Hepatocyte (in vitro differentiated cells): ENCODE results near the gene PGM1.

Experiments
- EZH2 ChIP-seq: fragments of 200-600 bp; sonication (generic); IDR thresholded peaks from 2 replicates; pipeline ENCODE4 v1.6.1; 2016; ENCODE audit warnings: antibody characterized with exemption, mild to moderate bottlenecking, borderline replicate concordance
- EZH2phosphoT487 ChIP-seq: fragments of 200-600 bp; sonication (generic); IDR thresholded peaks from one replicate; pipeline ENCODE4 v1.6.1; 2018; ENCODE audit warnings: antibody characterized with exemption, mild to moderate bottlenecking, low read depth, moderate library complexity; ENCODE audit not compliant: unreplicated experiment, severe bottlenecking
- TF ChIP-seq, protein P1 (sequence below): fragments of 200-600 bp; sonication (generic); IDR thresholded peaks from 2 replicates; pipeline ENCODE4 v1.5.1; 2016; ENCODE audit warnings: antibody characterized with exemption, mild to moderate bottlenecking; ENCODE audit not compliant: poor library complexity

DNA sequence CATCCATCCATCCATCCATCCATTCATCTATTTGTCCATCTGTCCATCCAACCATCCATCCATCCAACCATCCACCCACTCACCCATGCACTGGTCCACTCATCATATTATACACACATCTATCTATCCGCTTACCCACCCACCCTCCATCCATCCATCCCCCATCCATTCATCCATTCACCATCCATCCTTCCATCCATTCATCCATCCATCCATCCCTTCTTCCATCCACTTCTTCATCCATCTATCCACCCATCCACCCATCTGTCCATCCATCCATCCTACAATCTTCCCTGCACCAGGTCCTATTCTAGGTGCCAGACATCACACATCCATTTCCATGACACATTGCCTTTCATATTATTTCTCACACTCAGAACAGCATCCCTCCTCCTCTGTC, 93.5 kb downstream of the PGM1 start:
- no peak for TF ChIP-seq EZH2phosphoT487
- TF ChIP-seq, protein P1, sequence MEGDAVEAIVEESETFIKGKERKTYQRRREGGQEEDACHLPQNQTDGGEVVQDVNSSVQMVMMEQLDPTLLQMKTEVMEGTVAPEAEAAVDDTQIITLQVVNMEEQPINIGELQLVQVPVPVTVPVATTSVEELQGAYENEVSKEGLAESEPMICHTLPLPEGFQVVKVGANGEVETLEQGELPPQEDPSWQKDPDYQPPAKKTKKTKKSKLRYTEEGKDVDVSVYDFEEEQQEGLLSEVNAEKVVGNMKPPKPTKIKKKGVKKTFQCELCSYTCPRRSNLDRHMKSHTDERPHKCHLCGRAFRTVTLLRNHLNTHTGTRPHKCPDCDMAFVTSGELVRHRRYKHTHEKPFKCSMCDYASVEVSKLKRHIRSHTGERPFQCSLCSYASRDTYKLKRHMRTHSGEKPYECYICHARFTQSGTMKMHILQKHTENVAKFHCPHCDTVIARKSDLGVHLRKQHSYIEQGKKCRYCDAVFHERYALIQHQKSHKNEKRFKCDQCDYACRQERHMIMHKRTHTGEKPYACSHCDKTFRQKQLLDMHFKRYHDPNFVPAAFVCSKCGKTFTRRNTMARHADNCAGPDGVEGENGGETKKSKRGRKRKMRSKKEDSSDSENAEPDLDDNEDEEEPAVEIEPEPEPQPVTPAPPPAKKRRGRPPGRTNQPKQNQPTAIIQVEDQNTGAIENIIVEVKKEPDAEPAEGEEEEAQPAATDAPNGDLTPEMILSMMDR = no peak
- no peak for TF ChIP-seq EZH2
